ENCODE data around the gene MACROD2. TPM values are rescaled to one million over a fixed set of nuclear protein-coding genes. Genes with fewer than 3 reads are reported as not detected.

Gene MACROD2
- total RNA-seq, 1 experiment from 2014 or later: 1.6 TPM

DNA sequence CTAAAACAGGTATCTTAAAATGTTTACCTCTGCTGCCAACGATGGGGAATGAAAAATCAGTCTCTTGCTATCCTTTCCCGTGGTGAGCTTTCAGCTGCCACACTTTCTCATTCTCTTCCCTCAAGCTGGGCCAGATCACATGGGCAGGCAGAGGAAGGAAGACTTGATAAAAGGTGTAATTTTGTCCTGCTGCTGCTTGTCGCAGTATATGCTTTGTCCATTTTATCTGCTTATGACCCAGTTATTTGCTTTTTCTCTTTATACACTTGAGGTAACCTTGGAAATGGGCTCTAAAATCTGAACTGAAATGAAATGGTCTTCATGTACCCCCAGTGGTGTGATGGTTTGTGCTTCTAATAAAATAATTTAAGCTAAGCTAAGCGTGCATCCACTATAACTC, 1038.0 kb downstream of the MACROD2 start:
- DNase-seq: no peak
- H4K5ac ChIP-seq (ENCODE audit: insufficient read length, low read depth, low read length): no peak overlapping the region
- H3K18ac ChIP-seq (ENCODE audit: insufficient read length, low read depth, low read length): no peak overlapping the region
- H4K8ac ChIP-seq (replicated peaks; ENCODE audit: insufficient read length, low read depth, low read length): no peak overlapping the region
- no peak overlapping the region for H3K27ac ChIP-seq (ENCODE audit: insufficient read length, low read depth, low read length)
- H3K27ac Mint-ChIP-seq: no peak overlapping the region
- no peaks in the 10 kb centered on the region for H3K79me1 ChIP-seq (ENCODE audit: insufficient read depth, low read depth, low read length, poor library complexity, severe bottlenecking)
- no peak overlapping the region for H3K4me2 ChIP-seq (ENCODE audit: insufficient read depth, insufficient read length, low read length)
- WGBS (ENCODE audit: extremely low coverage, insufficient read length, low lambda C conversion rate): no CpG with 5 or more reads among the region's 4 CpGs
- no peak overlapping the region for H3K4ac ChIP-seq (ENCODE audit: low read depth, low read length)
- H3K23me2 ChIP-seq (ENCODE audit: insufficient read length, low read depth, low read length, poor library complexity, severe bottlenecking): no peaks in the 10 kb centered on the region
- no peak overlapping the region for H2AK5ac ChIP-seq (ENCODE audit: insufficient read length, low read length)
- H3K27me3 ChIP-seq (ENCODE audit: insufficient read depth, low read length): no peaks in the 10 kb centered on the region
- no peak overlapping the region for H3K4me3 Mint-ChIP-seq
- no peak overlapping the region for H3T11ph ChIP-seq (ENCODE audit: low read length)
- H3K9me3 ChIP-seq (ENCODE audit: control insufficient read depth, low read depth, low read length): no peaks in the 10 kb centered on the region
- no peaks in the 10 kb centered on the region for H3K79me2 ChIP-seq (ENCODE audit: insufficient read depth, low read length)
- no peak for TF ChIP-seq CTCF (conservative IDR thresholded peaks at IDR 0.05)
- H2BK5ac ChIP-seq (ENCODE audit: insufficient read length, low read length): no peak overlapping the region
- H3K23ac ChIP-seq (ENCODE audit: insufficient read length, low read depth, low read length): no peak overlapping the region
- no peaks in the 10 kb centered on the region for H3K36me3 Mint-ChIP-seq (ENCODE audit: insufficient read depth in 1 of 3, low read depth in 3 of 3)
- no peaks in the 10 kb centered on the region for H3K4me1 Mint-ChIP-seq
- no peak overlapping the region for H2AFZ ChIP-seq (ENCODE audit: low read length)
- H2BK20ac ChIP-seq (ENCODE audit: low read depth, low read length, poor library complexity, severe bottlenecking): no peak overlapping the region
- no peaks in the 10 kb centered on the region for H3K4me1 ChIP-seq (ENCODE audit: insufficient read depth, low read length)
- H3K56ac ChIP-seq (ENCODE audit: insufficient read length, low read depth, low read length): no peak overlapping the region
- H3K14ac ChIP-seq (ENCODE audit: insufficient read depth, low read length): no peak overlapping the region
- no peaks in the 10 kb centered on the region for H4K20me1 ChIP-seq (ENCODE audit: control insufficient read depth, insufficient read depth, insufficient read length)
- no peaks in the 10 kb centered on the region for H3K9me3 Mint-ChIP-seq
- no peak overlapping the region for H2BK12ac ChIP-seq (ENCODE audit: insufficient read length, low read depth, low read length)
- H2BK15ac ChIP-seq (ENCODE audit: low read depth, low read length): no peak overlapping the region
- no peak overlapping the region for H3K9ac ChIP-seq (ENCODE audit: extremely low read depth, insufficient read length, low read length)
- no peaks in the 10 kb centered on the region for H3K27me3 Mint-ChIP-seq (ENCODE audit: low read depth)
- H4K91ac ChIP-seq (ENCODE audit: insufficient read length, low read depth, low read length): no peak overlapping the region
- no peak overlapping the region for H2BK120ac ChIP-seq (ENCODE audit: low read depth, low read length, poor library complexity, severe bottlenecking)

Measured in H9 (cell line).